ENCODE measurements around the gene MED17.

Gene MED17

DNA sequence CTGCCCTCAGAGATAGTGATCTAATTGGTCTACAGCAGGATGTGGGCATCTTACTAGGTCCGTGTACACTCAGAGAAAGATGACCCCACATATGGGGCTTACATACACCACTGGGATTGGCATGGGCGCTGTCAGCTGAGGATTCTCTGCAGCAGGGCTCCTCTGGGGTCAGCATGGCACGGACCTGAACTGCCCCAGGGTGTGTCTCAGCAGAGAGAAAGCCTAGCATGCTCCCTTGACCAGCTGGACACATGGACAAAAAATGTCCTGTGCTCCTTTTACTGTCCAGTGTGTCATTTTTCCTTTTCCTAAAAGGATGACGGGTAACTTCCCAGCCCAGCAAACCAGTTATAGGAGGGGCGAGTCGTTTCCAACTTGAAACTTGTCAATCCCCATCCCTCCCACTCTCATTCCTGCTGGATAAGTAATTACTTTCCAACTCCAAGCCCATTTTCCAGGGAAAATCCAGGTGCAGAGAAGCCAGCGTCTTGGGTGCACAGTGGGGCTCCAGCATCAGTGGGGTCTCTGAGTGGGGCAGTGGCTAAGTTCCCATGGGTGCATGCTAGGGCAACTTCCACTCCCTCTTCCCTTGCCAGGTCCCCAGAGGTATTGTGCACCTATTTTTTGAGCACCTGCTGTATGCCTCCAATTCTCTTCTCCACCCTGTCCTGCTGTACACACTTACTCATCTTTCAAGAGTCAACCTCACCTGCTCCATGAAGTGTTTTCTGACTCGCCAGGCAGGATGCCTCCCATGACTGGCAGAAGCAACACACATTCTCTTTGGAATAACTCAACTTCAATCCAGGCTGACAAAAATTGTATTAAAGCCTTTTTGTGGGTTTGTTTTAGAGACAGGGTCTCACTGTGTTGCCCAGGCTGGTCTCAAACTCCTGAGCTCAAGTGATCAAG lies 61.4 kb downstream of the MED17 start:
- Histone ChIP-seq H3K27me3 (ENCODE audit: insufficient read depth, low read length) (no peaks in the 10 kb centered on the region), H4K20me1 (ENCODE audit: insufficient read depth, low read length) (no peaks in the 10 kb centered on the region), H3F3A (ENCODE audit: insufficient read depth, low read length) (no peaks in the 10 kb centered on the region), H3K9me3 (ENCODE audit: low read length) (no peaks in the 10 kb centered on the region), H3K4me2 (ENCODE audit: low read length) (no peak overlapping the region), H3K27ac (ENCODE audit: low read depth, low read length, poor library complexity, severe bottlenecking) (no peak overlapping the region), H3K36me3 (ENCODE audit: insufficient read depth, low read length) (no peaks in the 10 kb centered on the region), H3K79me2 (ENCODE audit: insufficient read depth, low read length) (no peaks in the 10 kb centered on the region), H3K9ac (ENCODE audit: low read length) (no peak overlapping the region), H2AFZ (ENCODE audit: low read length) (no peak overlapping the region), H3K4me1 (ENCODE audit: insufficient read depth, low read length, severe bottlenecking) (no peaks in the 10 kb centered on the region), H3K4me3 (ENCODE audit: low read depth, low read length, poor library complexity, severe bottlenecking) (no peak overlapping the region), H3K9me2 (ENCODE audit: low read depth, low read length) (no peaks in the 10 kb centered on the region)
- TF ChIP-seq CTCF (IDR thresholded peaks at IDR 0.05; ENCODE audit: low read length): no peak
- no peak for TF ChIP-seq EZH2 (IDR thresholded peaks at IDR 0.05; ENCODE audit: borderline replicate concordance, low read length)

- Histone ChIP-seq H3K79me2 (ENCODE audit: insufficient read depth, low read length) (no peaks in the 10 kb centered on the region), H3K9ac (ENCODE audit: low read length) (no peak overlapping the region), H3K9me2 (ENCODE audit: low read depth, low read length) (no peaks in the 10 kb centered on the region), H3K27me3 (ENCODE audit: insufficient read depth, low read length) (no peaks in the 10 kb centered on the region), H3K9me3 (ENCODE audit: low read length) (no peaks in the 10 kb centered on the region), H3K27ac (ENCODE audit: low read depth, low read length, poor library complexity, severe bottlenecking) (no peak overlapping the region), H3K36me3 (ENCODE audit: insufficient read depth, low read length) (no peaks in the 10 kb centered on the region), H2AFZ (ENCODE audit: low read length) (no peak overlapping the region), H4K20me1 (ENCODE audit: insufficient read depth, low read length) (no peaks in the 10 kb centered on the region), H3K4me2 (ENCODE audit: low read length) (no peak overlapping the region), H3K4me3 (ENCODE audit: low read depth, low read length, poor library complexity, severe bottlenecking) (no peak overlapping the region), H3F3A (ENCODE audit: insufficient read depth, low read length) (no peaks in the 10 kb centered on the region), H3K4me1 (ENCODE audit: insufficient read depth, low read length, severe bottlenecking) (no peaks in the 10 kb centered on the region)
- TF ChIP-seq CTCF (IDR thresholded peaks at IDR 0.05; ENCODE audit: low read length): no peak
- no peak for TF ChIP-seq EZH2 (IDR thresholded peaks at IDR 0.05; ENCODE audit: borderline replicate concordance, low read length)
Observed at GRCh38 chr11:93846411-93846810, 62.3 kb downstream of the MED17 start.

- Histone ChIP-seq H3K4me3 (ENCODE audit: low read depth, low read length, poor library complexity, severe bottlenecking) (no peak overlapping the region), H3K36me3 (ENCODE audit: insufficient read depth, low read length) (no peaks in the 10 kb centered on the region), H3K9me3 (ENCODE audit: low read length) (no peaks in the 10 kb centered on the region), H3K27ac (ENCODE audit: low read depth, low read length, poor library complexity, severe bottlenecking) (no peak overlapping the region), H3F3A (ENCODE audit: insufficient read depth, low read length) (no peaks in the 10 kb centered on the region), H3K9ac (ENCODE audit: low read length) (no peak overlapping the region), H3K9me2 (ENCODE audit: low read depth, low read length) (no peaks in the 10 kb centered on the region), H2AFZ (ENCODE audit: low read length) (no peak overlapping the region), H3K4me2 (ENCODE audit: low read length) (no peak overlapping the region), H3K4me1 (ENCODE audit: insufficient read depth, low read length, severe bottlenecking) (no peaks in the 10 kb centered on the region), H3K79me2 (ENCODE audit: insufficient read depth, low read length) (no peaks in the 10 kb centered on the region), H4K20me1 (ENCODE audit: insufficient read depth, low read length) (no peaks in the 10 kb centered on the region), H3K27me3 (ENCODE audit: insufficient read depth, low read length) (no peaks in the 10 kb centered on the region)
- TF ChIP-seq EZH2 (IDR thresholded peaks at IDR 0.05; ENCODE audit: borderline replicate concordance, low read length) (no peak), CTCF (IDR thresholded peaks at IDR 0.05; ENCODE audit: low read length) (no peak)
Observed at GRCh38 chr11:93849201-93849600, 65.1 kb downstream of the MED17 start.

Data from OCI-LY1 (cell line).